Psoas muscle (tissue), 8 donors: ENCODE measurements around the gene AUTS2. TPM values are rescaled to one million over a fixed set of nuclear protein-coding genes. Genes with fewer than 3 reads are reported as not detected.

Source experiments
- ATAC-seq, 4 donors: fragments of 200-7000 bp; cut with Tn5 transposase; one replicate each; pipeline ENCODE4 v1.9.1; 2020; ENCODE audit warnings: moderate library complexity in 3 of 4, mild to moderate bottlenecking in 2 of 4
- DNase-seq, 2 donors: peaks; one replicate each; pipeline ENCODE4 v3.0.0-alpha.2; 2020
- H3K27ac ChIP-seq: fragments of 200-600 bp; one replicate; pipeline ENCODE4 v1.8.0; 2022
- H3K27me3 ChIP-seq, 3 donors: fragments of 200-600 bp in 1 of 3; one replicate each; pipeline versions ENCODE4 v1.6.1 to v1.8.0; 2013 to 2022; ENCODE audit warnings: low read length in 2 of 3, mild to moderate bottlenecking in 2 of 3, moderate library complexity in 1 of 3; ENCODE audit not compliant: insufficient read depth in 3 of 3
- H3K36me3 ChIP-seq, 2 donors: fragments of 200-600 bp in 1 of 2; one replicate each; pipeline versions ENCODE4 v1.6.1 to v1.8.0; 2013 to 2022; ENCODE audit warnings: low read depth in 1 of 2, mild to moderate bottlenecking in 1 of 2, moderate library complexity in 1 of 2; ENCODE audit not compliant: insufficient read depth in 1 of 2
- H3K4me1 ChIP-seq: fragments of 200-600 bp; one replicate; pipeline ENCODE4 v1.8.0; 2022
- H3K4me3 ChIP-seq: fragments of 200-600 bp; one replicate; pipeline ENCODE4 v1.8.0; 2022; ENCODE audit warnings: mild to moderate bottlenecking
- H3K9me3 ChIP-seq: fragments of 200-600 bp; one replicate; pipeline ENCODE4 v1.8.0; 2022
- CTCF ChIP-seq: fragments of 200-600 bp; IDR thresholded peaks from one replicate; pipeline ENCODE4 v1.8.0; 2022; ENCODE audit warnings: antibody characterized with exemption
- WGBS, 3 donors: extraction: QIAGEN DNeasy Blood & Tissue Kit; methylation state at CpG; one replicate each; pipeline versions ENCODE4 v1.1.6 to v1.1.7; 2013; 5-methylcytosine and 5-hydroxymethylcytosine counted together
- intact Hi-C, 2 donors: fragments of 100-400 bp; cut with DNase I; formaldehyde crosslinking; loops; one replicate each; pipeline versions ENCODE4 v1.11.0 to v1.14.2; 2022
- polyA plus RNA-seq, 3 donors: library from polyadenylated mRNA; stranded (reverse); fragments of 200-250 nt; gene quantifications; one replicate each; pipeline ENCODE4 v1.2.3, GENCODE V29; 2013
- total RNA-seq, 4 donors: library from RNA; stranded (reverse); fragmentation: NEBNext Ultra II Directional in 2 of 4; extraction: Animal tissue kit (Norgen Biotek cat#: 25700) in 2 of 4; gene quantifications; one replicate each; pipeline versions ENCODE4 v1.2.1 to v1.2.4, GENCODE V29; 2021 to 2023
- donor health status: healthy with polysubstance abuse.
- donor health status: DM: no; HTN: no; CAD: no; lungs with moderate emphysema.
- donor health status: Bipolar disorder and iron deficiency.
- donor health status: healthy.
- donor health status: DM: yes; HTN: yes; CAD: no.
- donor health status: DM: no; HTN: no; CAD: no.
- donor health status: DM: no; HTN: no; CAD: no.
- donor health status: DM: yes; HTN: yes; CAD: no.

AUTS2 gene
- total and polyA plus RNA-seq, 7 donors = 5.0 to 33.5 (median 14.3) TPM

DNA sequence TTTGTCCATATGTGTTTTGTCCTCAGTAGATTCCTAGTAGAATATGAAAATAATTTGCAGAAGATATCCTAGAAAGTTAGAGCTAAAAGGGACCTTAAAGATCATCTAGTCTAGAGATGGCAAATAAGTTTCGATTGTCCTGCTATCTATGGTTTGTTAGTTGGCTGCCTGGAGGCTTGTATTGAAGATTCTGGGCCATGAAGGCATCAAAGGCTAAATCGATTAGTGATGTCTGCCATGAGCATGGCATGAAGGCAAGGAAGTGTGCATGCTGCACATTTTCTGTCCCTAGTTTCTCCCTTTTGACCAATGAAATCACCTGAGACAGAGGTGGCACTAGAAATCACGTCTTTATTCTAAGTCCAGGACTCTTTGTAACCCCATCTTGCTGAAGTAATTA lies 979.9 kb downstream of the AUTS2 start:
- no peak for TF ChIP-seq CTCF
- no peaks in the 10 kb centered on the region for H3K27me3 ChIP-seq
- intact Hi-C loops = no loop called here
- DNase-seq = no peak
- ATAC-seq = no peak
- no peaks in the 10 kb centered on the region for H3K36me3 ChIP-seq
- H3K9me3 ChIP-seq = no peaks in the 10 kb centered on the region
- H3K4me3 ChIP-seq = no peak overlapping the region
- H3K27ac ChIP-seq = no peak overlapping the region
- no peaks in the 10 kb centered on the region for H3K4me1 ChIP-seq
- 95 to 99% (median 97%) methylated on average over 3 of the region's 3 CpGs for WGBS, 3 donors

- intact Hi-C loops = no loop called here
- 85 to 89% (median 87%) methylated on average over 6 of the region's 6 CpGs for WGBS, 3 donors
These were observed 981.3 kb downstream of the AUTS2 start for GRCh38 chr7:70579397-70580097.

GRCh38 chr7:70580161-70580560 lies 981.9 kb downstream of the AUTS2 start:
- no peaks in the 10 kb centered on the region for H3K27me3 ChIP-seq
- WGBS, 3 donors = 87 to 94% (median 94%) methylated on average over 6 of the region's 6 CpGs
- no peak overlapping the region for H3K4me3 ChIP-seq
- peaks cover 14% of the 10 kb centered on the region for H3K4me1 ChIP-seq
- no peaks in the 10 kb centered on the region for H3K9me3 ChIP-seq
- ATAC-seq (no peak), DNase-seq (no peak)
- intact Hi-C loops = no loop called here
- H3K36me3 ChIP-seq = no peaks in the 10 kb centered on the region
- H3K27ac ChIP-seq = no peak overlapping the region
- no peak for TF ChIP-seq CTCF

More at GRCh38 chr7:70579397-70580097, 981.3 kb downstream of the AUTS2 start:
- Histone ChIP-seq H3K9me3 (no peaks in the 10 kb centered on the region), H3K27ac (no peak overlapping the region), H3K36me3 (no peaks in the 10 kb centered on the region), H3K4me3 (no peak overlapping the region), H3K4me1 (peaks cover 11% of the 10 kb centered on the region), H3K27me3 (no peaks in the 10 kb centered on the region)
- TF ChIP-seq CTCF = no peak
- no peak for DNase-seq
- no peak for ATAC-seq

DNA sequence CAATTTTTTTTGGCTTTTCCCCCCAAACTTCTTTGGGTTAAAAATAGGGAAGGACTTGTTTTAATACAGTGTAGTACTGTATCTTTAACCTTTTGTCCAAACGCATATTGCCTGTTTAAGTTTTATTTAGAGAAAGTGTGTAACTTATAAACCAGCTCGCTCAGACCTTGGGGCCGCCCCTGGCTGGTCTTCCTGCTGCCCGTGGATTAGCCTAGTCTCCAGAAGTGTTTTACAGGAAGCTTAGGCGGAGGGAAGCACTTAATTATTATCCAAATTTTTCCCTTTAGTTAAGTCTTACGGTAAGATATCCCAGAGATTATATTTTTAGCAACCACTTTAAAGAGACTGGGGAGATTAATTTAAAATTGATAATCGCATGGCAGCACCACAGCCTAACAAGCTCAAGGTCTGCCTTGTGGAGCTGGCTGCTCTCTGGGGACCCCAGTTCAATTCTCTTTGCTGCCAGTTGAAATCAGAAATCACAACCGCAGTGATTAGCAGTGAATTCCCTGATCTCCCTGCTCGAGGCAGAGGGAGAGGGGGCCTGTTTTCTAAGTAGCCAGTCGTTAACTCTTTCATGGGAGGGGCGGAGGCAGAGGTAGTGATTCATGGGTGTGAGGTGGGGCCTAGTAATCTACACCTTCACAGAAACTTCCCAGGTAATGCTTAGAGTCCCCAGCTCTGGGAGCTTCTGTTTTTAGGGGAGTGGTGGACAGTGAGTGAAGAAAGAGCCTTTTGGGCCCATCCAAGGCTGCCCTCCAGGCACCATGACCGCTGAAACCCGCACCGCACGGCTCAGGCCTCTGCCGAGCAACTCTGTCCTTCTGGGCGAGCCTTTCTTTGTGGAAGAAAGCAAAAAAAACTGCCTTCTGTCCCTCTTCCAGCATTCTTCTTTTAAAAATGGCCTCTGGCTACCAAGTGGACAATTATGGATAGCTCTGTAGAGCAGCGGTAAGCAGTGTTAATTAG lies 984.9 kb downstream of the AUTS2 start:
- H3K36me3 ChIP-seq = no peaks in the 10 kb centered on the region
- no peaks in the 10 kb centered on the region for H3K27me3 ChIP-seq
- H3K4me1 ChIP-seq = peaks cover 14% of the 10 kb centered on the region
- H3K4me3 ChIP-seq = no peak overlapping the region
- 88 to 92% (median 88%) methylated on average over 18 of the region's 18 CpGs for WGBS, 3 donors
- H3K9me3 ChIP-seq = no peaks in the 10 kb centered on the region
- H3K27ac ChIP-seq = no peak overlapping the region
- DNase-seq = no peak
- ATAC-seq = no peak
- intact Hi-C loops = no loop called here
- no peak for TF ChIP-seq CTCF
